Tibial nerve (tissue), 4 donors: ENCODE results near the gene DNAL4.

Source experiments
- CTCF ChIP-seq, 5 experiments: fragments of 200-600 bp in 3 of 5; fragments of 450-650 bp in 2 of 5; sonication (generic) in 3 of 5; IDR thresholded peaks; one replicate each; pipeline ENCODE4 v1.5.1; 2016 to 2019; ENCODE audit warnings: antibody characterized with exemption in 5 of 5, mild to moderate bottlenecking in 3 of 5, moderate library complexity in 2 of 5
- EP300 ChIP-seq, 2 donors: sonication (generic); formaldehyde crosslinking; IDR thresholded peaks; one replicate each; pipeline ENCODE4 v1.6.1; 2017; ENCODE audit warnings: antibody characterized with exemption in 2 of 2, mild to moderate bottlenecking in 1 of 2
- POLR2A ChIP-seq, 2 donors: fragments of 450-650 bp; IDR thresholded peaks; one replicate each; pipeline ENCODE4 v1.6.1; 2017; ENCODE audit warnings: antibody characterized with exemption in 2 of 2, mild to moderate bottlenecking in 2 of 2, moderate library complexity in 2 of 2

GRCh38 chr22:38731703-38732161, 62.2 kb downstream of the DNAL4 start:
- no peak for TF ChIP-seq EP300 (IDR thresholded peaks at IDR 0.05)
- no peak for TF ChIP-seq CTCF (IDR thresholded peaks at IDR 0.05)
- no peak for TF ChIP-seq POLR2A (IDR thresholded peaks at IDR 0.05)
